GM15510 (cell line): ENCODE data around the gene ITGB2.

Experiments used
- POLR2A ChIP-seq: IDR thresholded peaks from 3 replicates; pipeline ENCODE4 v1.6.1; 2011; ENCODE audit warnings: borderline replicate concordance; ENCODE audit not compliant: insufficient read length; ENCODE audit errors: extremely low read depth

The ITGB2 gene

GRCh38 chr21:44958471-44959191 lies 37.9 kb upstream of the ITGB2 start:
- no peak for TF ChIP-seq POLR2A

- TF ChIP-seq POLR2A, result no peak
Measured at GRCh38 chr21:44957901-44958451, 37.3 kb upstream of the ITGB2 start.

GRCh38 chr21:44957047-44957831 lies 36.5 kb upstream of the ITGB2 start:
- no peak for TF ChIP-seq POLR2A

GRCh38 chr21:44956356-44957046 lies 35.8 kb upstream of the ITGB2 start:
- no peak for TF ChIP-seq POLR2A

GRCh38 chr21:44955798-44956175 lies 35.1 kb upstream of the ITGB2 start:
- no peak for TF ChIP-seq POLR2A

GRCh38 chr21:44955141-44955797 lies 34.6 kb upstream of the ITGB2 start:
- TF ChIP-seq POLR2A, result no peak

GRCh38 chr21:44954281-44954771 lies 33.6 kb upstream of the ITGB2 start:
- TF ChIP-seq POLR2A, result no peak

- no peak for TF ChIP-seq POLR2A
Measured at GRCh38 chr21:44953628-44954021, 32.9 kb upstream of the ITGB2 start.

- no peak for TF ChIP-seq POLR2A
Measured at GRCh38 chr21:44952929-44953627, 32.4 kb upstream of the ITGB2 start.

GRCh38 chr21:44952116-44952928 lies 31.6 kb upstream of the ITGB2 start:
- TF ChIP-seq POLR2A, result no peak

- TF ChIP-seq POLR2A, result no peak
Measured at GRCh38 chr21:44951186-44951915, 30.7 kb upstream of the ITGB2 start.

- no peak for TF ChIP-seq POLR2A
Measured at GRCh38 chr21:44950351-44950750, 29.7 kb upstream of the ITGB2 start.
